LNCAP (cell line): Measurements from ENCODE around the gene FAM193B.

Source experiments
- CTCF ChIP-seq: fragments of 450-650 bp; IDR thresholded peaks from 2 replicates; pipeline ENCODE4 v1.5.1; 2017; ENCODE audit warnings: mild to moderate bottlenecking

FAM193B gene

DNA sequence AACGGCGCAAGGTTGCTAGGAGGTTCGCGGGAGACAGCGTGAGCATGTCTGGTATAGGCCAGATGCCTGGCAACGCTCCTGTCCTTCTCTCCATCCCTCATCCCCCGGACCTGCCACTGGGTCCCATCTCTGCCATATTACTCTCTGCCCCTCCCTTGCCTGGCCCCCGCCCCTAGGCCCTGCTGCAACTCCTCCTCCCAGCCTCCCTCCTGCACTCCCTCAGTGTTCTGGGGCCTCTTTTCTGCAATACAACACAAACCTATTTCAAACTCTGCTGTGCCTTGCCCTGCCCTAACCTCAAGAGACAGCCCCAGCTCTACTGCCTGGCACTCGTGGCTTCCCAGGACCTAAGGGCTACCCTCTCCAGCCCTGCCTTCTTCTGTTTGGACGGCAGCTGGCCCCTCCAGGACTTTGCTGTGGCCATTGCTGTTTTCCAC lies 72.0 kb downstream of the FAM193B start:
- TF ChIP-seq CTCF: no peak

DNA sequence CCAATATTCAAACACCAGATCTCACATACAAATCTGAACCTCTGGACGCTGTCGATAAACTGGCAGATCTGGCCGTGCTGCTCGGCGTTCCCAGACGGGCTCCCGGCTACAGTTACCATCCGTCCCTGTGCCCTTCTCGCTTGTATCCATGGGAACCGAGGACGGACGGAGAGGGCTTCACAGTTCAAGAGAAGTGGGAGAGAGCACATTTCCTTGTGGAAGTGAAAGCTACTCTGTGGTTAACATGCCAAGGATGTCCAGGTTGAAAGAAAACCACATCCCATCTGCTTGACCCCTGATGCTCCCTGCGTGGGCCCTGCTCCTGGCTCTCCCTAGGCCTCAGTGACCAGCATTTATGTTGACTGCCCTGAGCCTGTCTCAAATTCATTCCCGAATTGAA lies 74.6 kb downstream of the FAM193B start:
- no peak for TF ChIP-seq CTCF

DNA sequence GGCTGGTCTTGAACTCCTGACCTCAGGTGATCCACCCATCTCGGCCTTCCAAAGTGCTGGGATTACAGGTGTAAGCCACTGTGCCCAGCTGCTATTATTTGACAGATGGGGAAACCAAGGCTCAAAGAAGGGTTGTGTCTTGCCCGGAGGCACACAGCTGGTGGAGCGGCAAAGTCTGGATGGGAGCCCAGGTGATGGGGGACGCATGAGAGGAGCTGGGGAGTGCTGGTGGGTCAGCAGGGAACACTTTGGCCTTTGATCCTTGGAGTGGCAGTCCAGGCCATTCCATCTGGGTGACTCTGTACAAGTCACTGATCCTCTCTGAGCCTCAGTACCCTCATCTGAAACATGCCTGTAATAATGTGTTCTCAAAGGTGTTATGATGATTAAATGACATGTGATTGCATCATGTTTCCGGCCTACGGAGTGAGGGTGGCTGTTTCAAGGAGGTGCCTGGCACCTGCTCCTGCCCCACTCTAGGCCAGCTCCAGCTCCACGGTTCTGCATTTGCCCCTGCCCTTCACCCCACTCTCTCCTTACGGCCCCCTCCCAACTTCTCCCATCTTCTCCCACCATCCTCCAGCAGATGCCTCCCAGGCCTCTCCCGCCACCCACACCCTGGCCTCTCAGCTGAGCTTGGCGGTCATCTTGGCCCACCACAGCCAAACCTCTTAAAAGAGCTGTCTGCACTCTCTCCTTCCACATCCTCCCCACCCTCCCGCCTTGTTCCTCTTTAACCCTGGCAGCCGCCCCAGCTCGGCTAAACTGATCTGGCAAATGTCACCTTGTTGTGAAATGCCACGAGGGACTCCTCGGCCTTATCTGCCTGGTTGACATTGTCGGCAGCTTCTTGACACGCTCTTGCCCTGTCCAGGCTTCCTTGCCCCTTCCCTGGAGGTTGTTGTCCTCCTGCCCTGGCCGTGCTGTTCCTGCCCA lies 75.4 kb downstream of the FAM193B start:
- TF ChIP-seq CTCF: no peak

GRCh38 chr5:177477701-177478477 lies 76.5 kb downstream of the FAM193B start:
- no peak for TF ChIP-seq CTCF

DNA sequence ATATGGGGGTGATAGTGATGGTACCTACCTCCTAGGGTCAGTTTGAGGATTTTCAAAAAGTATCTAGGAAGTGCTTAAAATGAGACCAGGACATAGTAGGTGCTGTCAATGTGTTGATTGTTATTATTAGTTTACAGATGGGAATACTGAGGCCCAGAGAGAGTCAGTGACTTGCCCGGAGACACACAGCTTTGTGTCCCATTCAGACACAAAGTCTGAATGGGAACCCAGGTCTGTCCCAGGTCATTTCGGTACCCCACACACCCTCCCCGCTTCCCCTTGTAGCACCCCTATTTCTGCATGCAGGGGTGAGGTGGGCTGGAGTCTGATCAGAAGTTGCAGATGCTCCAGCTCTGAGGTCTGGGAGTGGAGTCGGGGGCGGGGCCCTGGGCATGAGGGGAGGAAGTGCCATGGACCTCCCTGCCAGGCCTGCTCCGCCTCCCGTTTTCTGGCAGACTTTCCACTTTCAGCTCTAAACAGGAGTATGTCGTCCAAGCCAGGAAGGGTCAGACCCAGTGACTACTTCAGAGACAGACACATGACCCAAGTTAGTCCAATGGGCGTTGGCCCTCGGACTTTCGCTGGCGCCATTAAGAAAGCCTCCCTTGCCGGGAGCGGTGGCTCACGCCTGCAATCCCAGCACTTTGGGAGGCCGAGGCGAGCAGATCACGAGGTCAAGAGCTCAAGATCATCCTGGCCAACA lies 77.7 kb downstream of the FAM193B start:
- no peak for TF ChIP-seq CTCF

- TF ChIP-seq CTCF: no peak
Measured at GRCh38 chr5:177475563-177476427, 78.6 kb downstream of the FAM193B start.
